ENCODE data around the gene GRIN2C. TPM values are rescaled to one million over a fixed set of nuclear protein-coding genes. Genes with fewer than 3 reads are reported as not detected.

Gene GRIN2C
- total RNA-seq, 1 donor from 2014 or later, result 0.29 TPM

GRCh38 chr17:74862919-74863318 is 3.2 kb upstream of the GRIN2C start:
- Mint-ChIP-seq H3K4me3 (no peak overlapping the region), H3K27ac (no peak overlapping the region), H3K4me1 (peaks cover 9% of the 10 kb centered on the region), H3K9me3 (no peaks in the 10 kb centered on the region), H3K36me3 (peaks cover 12% of the 10 kb centered on the region), H3K27me3 (ENCODE audit: low read depth) (peaks cover 49% of the 10 kb centered on the region)
- no peak for TF ChIP-seq CTCF (IDR thresholded peaks at IDR 0.05; ENCODE audit: unreplicated experiment)
- DNase-seq (ENCODE audit: low spot score in 2 of 2, unreplicated experiment in 2 of 2), result no peak

- Mint-ChIP-seq H3K4me1 (peaks cover 9% of the 10 kb centered on the region), H3K4me3 (peak overlapping the region; percentile 34), H3K9me3 (no peaks in the 10 kb centered on the region), H3K36me3 (peaks cover 10% of the 10 kb centered on the region), H3K27me3 (ENCODE audit: low read depth) (peaks cover 55% of the 10 kb centered on the region), H3K27ac (no peak overlapping the region)
- peak in 1 of 2 experiments; percentile 78 for DNase-seq (ENCODE audit: low spot score in 2 of 2, unreplicated experiment in 2 of 2)
- peak; percentile 62 for TF ChIP-seq CTCF (IDR thresholded peaks at IDR 0.05; ENCODE audit: unreplicated experiment)
These were observed 2.6 kb upstream of the GRIN2C start for GRCh38 chr17:74862108-74862901.

- peak in 1 of 2 experiments; percentile 38 for DNase-seq (ENCODE audit: low spot score in 2 of 2, unreplicated experiment in 2 of 2)
- TF ChIP-seq CTCF (IDR thresholded peaks at IDR 0.05; ENCODE audit: unreplicated experiment), result no peak
- no peaks in the 10 kb centered on the region for H3K9me3 Mint-ChIP-seq
- peaks cover 62% of the 10 kb centered on the region for H3K27me3 Mint-ChIP-seq (ENCODE audit: low read depth)
- H3K36me3 Mint-ChIP-seq, result peaks cover 10% of the 10 kb centered on the region
- H3K4me1 Mint-ChIP-seq, result peaks cover 9% of the 10 kb centered on the region
- peak overlapping the region; percentile 22 for H3K4me3 Mint-ChIP-seq
- no peak overlapping the region for H3K27ac Mint-ChIP-seq
These were observed 2.0 kb upstream of the GRIN2C start for GRCh38 chr17:74861662-74862107.

DNA sequence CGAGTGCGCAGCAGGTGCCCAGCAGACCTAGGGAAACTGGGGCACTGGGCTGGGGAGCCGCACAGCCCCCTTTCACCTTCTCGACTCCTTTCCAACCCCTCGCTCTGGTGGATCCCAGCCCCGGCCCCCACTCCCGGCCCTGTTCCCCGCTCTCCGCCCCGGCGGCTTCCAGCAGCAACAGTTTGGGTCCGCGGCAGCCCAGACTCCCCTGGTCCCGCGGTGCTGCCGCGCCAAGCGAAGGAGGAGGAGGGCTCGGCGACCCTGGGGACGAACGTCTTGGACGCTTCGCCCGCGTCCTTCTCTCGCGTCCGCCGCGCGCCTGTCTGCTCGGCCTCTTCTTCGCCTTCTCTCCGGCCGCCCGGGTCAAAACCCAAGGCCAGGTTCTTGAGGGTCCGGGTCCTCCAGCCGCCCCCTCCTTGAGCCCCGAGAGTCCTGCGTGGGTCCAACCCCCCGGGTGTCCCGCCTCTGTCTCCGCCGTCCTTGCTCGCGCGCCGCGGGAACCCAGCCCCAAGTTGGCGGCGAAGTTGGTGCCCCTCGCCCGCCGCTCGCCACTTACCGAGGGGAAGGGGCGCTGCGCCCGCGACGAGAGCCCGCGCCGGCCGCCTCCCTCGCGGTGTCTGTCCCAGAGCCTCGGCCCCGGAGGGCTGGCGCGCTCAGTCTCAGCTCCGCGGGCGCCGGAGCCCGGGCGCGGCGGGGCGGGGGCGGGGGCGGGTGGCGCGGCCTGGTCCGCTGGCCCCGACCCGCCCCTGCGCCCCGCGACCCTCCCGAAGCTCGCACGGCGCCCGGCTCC is 1.4 kb upstream of the GRIN2C start:
- no peak for DNase-seq (ENCODE audit: low spot score in 2 of 2, unreplicated experiment in 2 of 2)
- Mint-ChIP-seq H3K36me3 (peaks cover 10% of the 10 kb centered on the region), H3K27ac (no peak overlapping the region), H3K27me3 (ENCODE audit: low read depth) (peaks cover 68% of the 10 kb centered on the region), H3K4me1 (peaks cover 9% of the 10 kb centered on the region), H3K9me3 (no peaks in the 10 kb centered on the region), H3K4me3 (peak overlapping the region; percentile 24)
- no peak for TF ChIP-seq CTCF (IDR thresholded peaks at IDR 0.05; ENCODE audit: unreplicated experiment)

DNA sequence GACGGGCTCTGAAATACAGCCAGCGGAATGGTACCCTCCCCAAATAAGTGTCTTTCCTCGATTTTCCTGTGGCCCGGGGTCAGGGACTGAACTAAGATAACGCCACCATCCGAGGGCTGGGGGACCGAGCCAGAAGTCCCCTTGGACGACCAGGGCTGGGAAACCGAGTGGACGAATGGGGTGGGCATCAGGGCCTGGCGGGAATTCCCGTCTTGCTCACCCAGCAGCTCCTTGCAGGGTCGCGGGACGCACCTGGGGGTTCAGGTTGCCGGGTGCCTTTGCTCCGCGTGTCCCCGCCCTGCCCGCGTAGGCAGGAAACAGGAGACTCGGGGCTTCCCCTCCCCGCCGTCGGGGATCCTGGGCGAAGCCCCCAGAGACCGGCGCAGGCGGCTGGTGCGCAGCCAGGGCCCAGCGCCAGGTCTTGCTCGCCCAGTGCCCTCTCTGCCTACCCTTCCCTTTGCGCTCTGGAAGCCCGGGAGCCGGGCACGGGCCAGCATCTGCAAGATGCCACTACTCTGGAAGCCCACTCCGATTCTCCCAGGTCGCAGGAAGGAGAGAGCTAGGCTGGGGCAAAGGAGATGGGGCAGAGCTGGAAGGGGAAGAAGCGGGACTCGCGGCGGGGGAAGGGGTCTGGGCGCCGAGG is 665 bp upstream of the GRIN2C start:
- no peak for DNase-seq (ENCODE audit: low spot score in 2 of 2, unreplicated experiment in 2 of 2)
- peak; percentile 11 for TF ChIP-seq CTCF (IDR thresholded peaks at IDR 0.05; ENCODE audit: unreplicated experiment)
- H3K27ac Mint-ChIP-seq, result no peak overlapping the region
- peaks cover 75% of the 10 kb centered on the region for H3K27me3 Mint-ChIP-seq (ENCODE audit: low read depth)
- peaks cover 10% of the 10 kb centered on the region for H3K36me3 Mint-ChIP-seq
- H3K4me3 Mint-ChIP-seq, result peak overlapping the region; percentile 47
- peaks cover 9% of the 10 kb centered on the region for H3K4me1 Mint-ChIP-seq
- H3K9me3 Mint-ChIP-seq, result no peaks in the 10 kb centered on the region
